Skin epidermis (tissue), 12 donors: Measurements from ENCODE around the gene TM4SF4.

Source experiments
- H3K27ac ChIP-seq, 21 experiments: fragments of 200-600 bp; sonication (generic) in 11 of 21; one replicate each; pipeline ENCODE4 v1.5.0; 2020; ENCODE audit warnings: mild to moderate bottlenecking in 3 of 21, inconsistent platforms in 2 of 21, moderate library complexity in 2 of 21
- H3K4me3 ChIP-seq, 7 experiments: fragments of 200-600 bp; sonication (generic) in 2 of 7; one replicate each; pipeline ENCODE4 v1.5.0; 2020; ENCODE audit warnings: inconsistent platforms in 2 of 7, mild to moderate bottlenecking in 2 of 7, moderate library complexity in 1 of 7

The TM4SF4 gene

GRCh38 chr3:149536429-149536828 lies 61.9 kb downstream of the TM4SF4 start:
- Histone ChIP-seq H3K27ac (peak overlapping the region in 15 of 21 experiments; percentile 4 to 81 (median 60)), H3K4me3 (no peak overlapping the region)

GRCh38 chr3:149538371-149538770 lies 63.9 kb downstream of the TM4SF4 start:
- Histone ChIP-seq H3K27ac (no peak overlapping the region), H3K4me3 (no peak overlapping the region)

GRCh38 chr3:149541091-149541491 lies 66.6 kb downstream of the TM4SF4 start:
- H3K27ac ChIP-seq, result peak overlapping the region in 9 of 21 experiments; percentile 13 to 59 (median 31)
- H3K4me3 ChIP-seq, result no peak overlapping the region

- H3K27ac ChIP-seq, result peak overlapping the region in 2 of 21 experiments; percentile 10 to 31
- no peak overlapping the region for H3K4me3 ChIP-seq
These were observed 68.1 kb downstream of the TM4SF4 start for GRCh38 chr3:149542375-149543312.

- H3K4me3 ChIP-seq, result no peak overlapping the region
These were observed 70.6 kb downstream of the TM4SF4 start for GRCh38 chr3:149545049-149545448.

GRCh38 chr3:149547413-149547812 lies 72.9 kb downstream of the TM4SF4 start:
- H3K4me3 ChIP-seq, result no peak overlapping the region
- H3K27ac ChIP-seq, result peak overlapping the region in 7 of 21 experiments; percentile 0 to 75 (median 69)

More at GRCh38 chr3:149545049-149545448, 70.6 kb downstream of the TM4SF4 start:
- peak overlapping the region in 5 of 21 experiments; percentile 4 to 70 (median 42) for H3K27ac ChIP-seq

- H3K27ac ChIP-seq, result peak overlapping the region in 15 of 21 experiments; percentile 3 to 75 (median 43)
- H3K4me3 ChIP-seq, result no peak overlapping the region
These were observed 73.6 kb downstream of the TM4SF4 start for GRCh38 chr3:149547954-149548668.

- Histone ChIP-seq H3K4me3 (no peak overlapping the region), H3K27ac (peak overlapping the region in 15 of 21 experiments; percentile 3 to 75 (median 43))
These were observed 74.2 kb downstream of the TM4SF4 start for GRCh38 chr3:149548669-149549065.

GRCh38 chr3:149551500-149551899 lies 77.0 kb downstream of the TM4SF4 start:
- Histone ChIP-seq H3K27ac (peak overlapping the region in 6 of 21 experiments; percentile 10 to 82 (median 48)), H3K4me3 (no peak overlapping the region)

- peak overlapping the region in 13 of 21 experiments; percentile 12 to 83 (median 64) for H3K27ac ChIP-seq
- H3K4me3 ChIP-seq, result no peak overlapping the region
These were observed 78.2 kb downstream of the TM4SF4 start for GRCh38 chr3:149552700-149553099.
